ENCODE data around the gene NKX6-1.

DNA sequence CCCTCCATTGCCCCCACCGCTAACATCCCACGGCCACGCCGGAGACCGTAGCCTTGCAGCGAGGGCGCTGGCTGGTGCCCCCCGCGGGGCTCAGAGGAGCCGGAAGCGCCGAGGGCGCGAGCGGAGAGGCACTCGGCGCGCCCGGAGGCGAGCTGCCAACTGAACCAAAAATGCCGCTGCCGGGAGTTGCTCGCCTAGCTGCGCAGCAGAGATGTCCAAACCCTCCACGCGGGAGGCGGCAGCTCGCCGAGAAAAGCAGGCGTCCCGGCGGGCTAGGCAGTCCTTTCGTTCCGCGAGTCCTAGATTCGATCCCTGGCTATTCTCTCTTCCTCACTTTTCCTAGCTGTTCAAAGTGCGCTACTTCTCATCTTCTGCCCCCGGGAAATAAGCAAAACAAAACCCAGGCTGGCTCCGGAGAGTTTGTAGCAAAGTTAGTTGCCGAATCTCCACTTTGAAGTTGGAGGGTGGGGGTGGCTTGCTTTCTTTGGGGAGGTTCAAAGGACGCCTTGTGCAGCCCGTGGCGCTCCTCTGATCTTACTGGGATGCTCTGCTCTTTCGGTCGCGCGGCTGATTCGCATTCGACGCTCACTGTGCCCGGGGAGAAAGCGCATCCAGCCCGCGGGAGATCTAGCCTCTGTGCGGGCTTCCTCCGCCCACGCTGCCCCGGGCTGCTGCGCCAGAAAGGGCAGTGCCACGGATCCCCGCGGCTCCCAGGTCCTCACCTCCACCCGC is 723 bp downstream of the NKX6-1 start:
- TF ChIP-seq POLR2A (IDR thresholded peaks at IDR 0.05): no peak
- TF ChIP-seq, protein P1, sequence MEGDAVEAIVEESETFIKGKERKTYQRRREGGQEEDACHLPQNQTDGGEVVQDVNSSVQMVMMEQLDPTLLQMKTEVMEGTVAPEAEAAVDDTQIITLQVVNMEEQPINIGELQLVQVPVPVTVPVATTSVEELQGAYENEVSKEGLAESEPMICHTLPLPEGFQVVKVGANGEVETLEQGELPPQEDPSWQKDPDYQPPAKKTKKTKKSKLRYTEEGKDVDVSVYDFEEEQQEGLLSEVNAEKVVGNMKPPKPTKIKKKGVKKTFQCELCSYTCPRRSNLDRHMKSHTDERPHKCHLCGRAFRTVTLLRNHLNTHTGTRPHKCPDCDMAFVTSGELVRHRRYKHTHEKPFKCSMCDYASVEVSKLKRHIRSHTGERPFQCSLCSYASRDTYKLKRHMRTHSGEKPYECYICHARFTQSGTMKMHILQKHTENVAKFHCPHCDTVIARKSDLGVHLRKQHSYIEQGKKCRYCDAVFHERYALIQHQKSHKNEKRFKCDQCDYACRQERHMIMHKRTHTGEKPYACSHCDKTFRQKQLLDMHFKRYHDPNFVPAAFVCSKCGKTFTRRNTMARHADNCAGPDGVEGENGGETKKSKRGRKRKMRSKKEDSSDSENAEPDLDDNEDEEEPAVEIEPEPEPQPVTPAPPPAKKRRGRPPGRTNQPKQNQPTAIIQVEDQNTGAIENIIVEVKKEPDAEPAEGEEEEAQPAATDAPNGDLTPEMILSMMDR (IDR thresholded peaks at IDR 0.05): no peak
